Sigmoid colon (tissue), 7 donors: Measurements from ENCODE around the gene MSL2. TPM values are rescaled to one million over a fixed set of nuclear protein-coding genes. Genes with fewer than 3 reads are reported as not detected.
A peak's percentile ranks its signal among the peaks of the same experiment; 100 is the strongest.

ENCODE experiments used
- DNase-seq: peaks from one replicate; pipeline ENCODE4 v3.0.0-alpha.2; 2019
- H3K27ac ChIP-seq, 4 donors: fragments of 200-600 bp; sonication (generic); one replicate each; pipeline ENCODE4 v1.5.1; 2016 to 2019; ENCODE audit warnings: mild to moderate bottlenecking in 1 of 4
- H3K27me3 ChIP-seq, 3 donors: fragments of 200-600 bp; sonication (generic); one replicate each; pipeline ENCODE4 v1.5.1; 2019; ENCODE audit warnings: mild to moderate bottlenecking in 1 of 3
- H3K36me3 ChIP-seq, 4 donors: fragments of 200-600 bp; sonication (generic); one replicate each; pipeline ENCODE4 v1.5.1; 2016 to 2019
- H3K4me1 ChIP-seq, 4 donors: fragments of 200-600 bp; sonication (generic); one replicate each; pipeline ENCODE4 v1.5.1; 2017 to 2019
- H3K4me3 ChIP-seq, 4 donors: fragments of 200-600 bp; sonication (generic); one replicate each; pipeline ENCODE4 v1.5.1; 2017 to 2019; ENCODE audit warnings: mild to moderate bottlenecking in 2 of 4, moderate library complexity in 1 of 4
- H3K9me3 ChIP-seq, 4 donors: fragments of 200-600 bp in 3 of 4; sonication (generic) in 3 of 4; one replicate each; pipeline versions ENCODE4 v1.5.1 to v1.6.1; 2013 to 2019
- EP300 ChIP-seq, 4 donors: sonication (generic); formaldehyde crosslinking; IDR thresholded peaks; one replicate each; pipeline ENCODE4 v1.6.1; 2017; ENCODE audit warnings: antibody characterized with exemption in 4 of 4
- POLR2A ChIP-seq, 2 donors: fragments of 450-650 bp; IDR thresholded peaks; one replicate each; pipeline ENCODE4 v1.6.1; 2016; ENCODE audit warnings: antibody characterized with exemption in 2 of 2, mild to moderate bottlenecking in 2 of 2, moderate library complexity in 2 of 2
- POLR2AphosphoS5 ChIP-seq, 4 donors: sonication (generic); formaldehyde crosslinking; IDR thresholded peaks; one replicate each; pipeline ENCODE4 v1.6.1; 2017; ENCODE audit warnings: antibody characterized with exemption in 4 of 4
- WGBS, 2 donors: extraction: QIAGEN DNeasy Blood & Tissue Kit; methylation state at CpG; one replicate each; pipeline ENCODE4 v1.1.7; 2013; 5-methylcytosine and 5-hydroxymethylcytosine counted together
- intact Hi-C: fragments of 100-400 bp; cut with DNase I; formaldehyde crosslinking; loops from one replicate; pipeline ENCODE4 v1.15.1; 2023
- polyA plus RNA-seq, 3 donors: library from polyadenylated mRNA; stranded (reverse); fragments of 200-250 nt; gene quantifications; one replicate each; pipeline ENCODE4 v1.2.3, GENCODE V29; 2013
- total RNA-seq, 4 donors: library from RNA; depleted of rRNA; stranded (reverse); fragments of >200 nt; gene quantifications; one replicate each; pipeline ENCODE4 v1.1.0, GENCODE V29; 2016
- TF ChIP-seq, protein P1 (sequence below), 4 experiments: fragments of 450-650 bp in 3 of 4; fragments of 200-600 bp in 1 of 4; IDR thresholded peaks; one replicate each; pipeline ENCODE4 v1.5.1; 2016 to 2019; ENCODE audit warnings: antibody characterized with exemption in 4 of 4, mild to moderate bottlenecking in 3 of 4, moderate library complexity in 2 of 4
- donor health status: healthy with polysubstance abuse.
- donor health status: Bipolar disorder and iron deficiency.
- donor health status: healthy.

MSL2 gene
- total and polyA plus RNA-seq, 7 donors: 3.2 to 23.9 (median 18.7) TPM

DNA sequence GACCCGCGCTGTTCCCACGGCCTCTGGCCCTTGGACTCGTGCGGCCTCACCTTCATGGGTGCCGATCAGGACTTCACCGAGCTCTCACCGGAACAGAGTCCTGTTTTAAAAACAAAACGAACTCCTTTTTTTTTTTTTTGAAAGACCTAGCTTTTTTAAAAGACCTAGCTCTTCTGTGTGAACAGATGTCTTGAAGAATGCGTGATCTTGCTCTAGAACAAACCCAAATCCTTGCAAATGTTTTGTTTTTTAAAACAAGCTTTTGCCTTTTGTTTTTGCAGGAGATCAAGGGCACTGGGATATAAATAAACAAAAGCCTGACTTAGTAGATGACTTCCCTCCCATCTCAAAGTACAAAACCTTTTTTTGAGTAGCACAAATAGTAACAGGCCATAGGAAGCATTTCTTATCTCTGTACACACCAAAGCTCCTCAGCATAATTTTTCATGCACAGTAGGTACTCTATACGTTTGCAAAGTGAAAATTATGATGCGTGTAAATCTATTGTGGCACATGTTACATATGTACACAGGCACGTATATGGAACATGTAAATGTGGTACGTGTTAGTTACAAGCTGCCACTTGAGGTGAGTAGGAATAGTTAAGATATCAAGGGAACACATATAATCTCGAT is 1.1 kb upstream of the MSL2 start:
- WGBS, 2 donors: 5 to 16% methylated on average over 15 of the region's 15 CpGs
- intact Hi-C loops: loop anchor here (5.0 kb wide), 2 partner anchors 230 to 1400 kb away; partner anchors contain the start of genes EPHB1 and PPP2R3A
- peak overlapping the region; percentile 80 to 91 (median 83) for H3K4me3 ChIP-seq
- H3K36me3 ChIP-seq: no peaks in the 10 kb centered on the region
- no peaks in the 10 kb centered on the region for H3K27me3 ChIP-seq
- no peak for TF ChIP-seq POLR2A (IDR thresholded peaks at IDR 0.05)
- TF ChIP-seq, protein P1, sequence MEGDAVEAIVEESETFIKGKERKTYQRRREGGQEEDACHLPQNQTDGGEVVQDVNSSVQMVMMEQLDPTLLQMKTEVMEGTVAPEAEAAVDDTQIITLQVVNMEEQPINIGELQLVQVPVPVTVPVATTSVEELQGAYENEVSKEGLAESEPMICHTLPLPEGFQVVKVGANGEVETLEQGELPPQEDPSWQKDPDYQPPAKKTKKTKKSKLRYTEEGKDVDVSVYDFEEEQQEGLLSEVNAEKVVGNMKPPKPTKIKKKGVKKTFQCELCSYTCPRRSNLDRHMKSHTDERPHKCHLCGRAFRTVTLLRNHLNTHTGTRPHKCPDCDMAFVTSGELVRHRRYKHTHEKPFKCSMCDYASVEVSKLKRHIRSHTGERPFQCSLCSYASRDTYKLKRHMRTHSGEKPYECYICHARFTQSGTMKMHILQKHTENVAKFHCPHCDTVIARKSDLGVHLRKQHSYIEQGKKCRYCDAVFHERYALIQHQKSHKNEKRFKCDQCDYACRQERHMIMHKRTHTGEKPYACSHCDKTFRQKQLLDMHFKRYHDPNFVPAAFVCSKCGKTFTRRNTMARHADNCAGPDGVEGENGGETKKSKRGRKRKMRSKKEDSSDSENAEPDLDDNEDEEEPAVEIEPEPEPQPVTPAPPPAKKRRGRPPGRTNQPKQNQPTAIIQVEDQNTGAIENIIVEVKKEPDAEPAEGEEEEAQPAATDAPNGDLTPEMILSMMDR (IDR thresholded peaks at IDR 0.05): no peak
- no peak for TF ChIP-seq POLR2AphosphoS5 (IDR thresholded peaks at IDR 0.05)
- no peak for TF ChIP-seq EP300 (IDR thresholded peaks at IDR 0.05)
- DNase-seq: no peak
- no peaks in the 10 kb centered on the region for H3K9me3 ChIP-seq
- H3K4me1 ChIP-seq: peaks cover 0 to 25% (median 19%) of the 10 kb centered on the region in 4 donors
- peak overlapping the region; percentile 99 to 100 (median 100) for H3K27ac ChIP-seq

DNA sequence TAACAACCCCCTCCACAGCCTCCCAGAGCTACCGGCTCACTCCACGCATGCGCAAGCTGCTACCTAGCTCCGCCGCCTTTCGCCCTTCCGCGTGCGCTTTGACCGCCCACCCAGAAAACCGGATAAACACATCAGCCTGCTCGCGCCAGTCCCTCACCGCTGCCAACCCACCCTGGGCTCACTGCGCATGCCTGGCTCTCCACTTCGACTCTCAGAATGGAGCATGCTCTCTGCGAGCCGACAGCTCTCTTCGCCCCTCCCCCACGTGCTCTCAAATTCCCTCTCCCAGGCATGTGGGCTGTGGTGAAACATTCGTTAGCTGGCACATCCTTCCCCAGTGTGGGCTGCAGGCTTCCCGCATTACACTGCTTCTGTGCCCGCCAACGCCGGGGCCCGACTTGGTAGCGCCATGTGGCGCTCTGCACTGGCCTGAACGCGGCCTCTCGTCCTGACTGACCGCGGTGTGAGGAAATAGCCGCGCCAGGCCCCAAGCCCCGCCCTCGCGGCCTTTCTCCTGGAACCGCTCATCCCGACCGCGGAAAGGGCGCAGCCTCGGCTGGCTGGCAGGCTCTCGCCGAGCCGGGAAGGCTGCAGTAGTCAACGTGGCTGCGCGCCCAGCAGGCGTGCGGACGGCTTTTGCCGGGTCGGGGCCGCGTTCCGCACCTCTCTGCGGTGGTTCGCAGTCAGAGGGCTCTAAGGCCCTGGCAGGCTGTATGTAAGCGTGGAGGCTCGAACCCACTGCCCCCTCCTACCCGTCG is 445 bp upstream of the MSL2 start:
- peaks cover 0 to 32% (median 25%) of the 10 kb centered on the region in 4 donors for H3K4me1 ChIP-seq
- peak overlapping the region; percentile 80 to 91 (median 83) for H3K4me3 ChIP-seq
- peak overlapping the region; percentile 99 to 100 (median 100) for H3K27ac ChIP-seq
- no peaks in the 10 kb centered on the region for H3K36me3 ChIP-seq
- no peaks in the 10 kb centered on the region for H3K9me3 ChIP-seq
- TF ChIP-seq, protein P1 (IDR thresholded peaks at IDR 0.05): no peak
- TF ChIP-seq EP300 (IDR thresholded peaks at IDR 0.05) (peak in 1 of 4 donors; percentile 44), POLR2AphosphoS5 (IDR thresholded peaks at IDR 0.05) (peak; percentile 62 to 87 (median 81)), POLR2A (IDR thresholded peaks at IDR 0.05) (peak; percentile 13 to 14)
- intact Hi-C loops: loop anchor here (1.0 to 5.0 kb wide), 3 partner anchors 54 to 1399 kb away; partner anchors contain the start of genes EPHB1, PCCB and PPP2R3A
- no peaks in the 10 kb centered on the region for H3K27me3 ChIP-seq
- 0% methylated on average over 64 of the region's 64 CpGs for WGBS, 2 donors
- DNase-seq: peak; percentile 100

DNA sequence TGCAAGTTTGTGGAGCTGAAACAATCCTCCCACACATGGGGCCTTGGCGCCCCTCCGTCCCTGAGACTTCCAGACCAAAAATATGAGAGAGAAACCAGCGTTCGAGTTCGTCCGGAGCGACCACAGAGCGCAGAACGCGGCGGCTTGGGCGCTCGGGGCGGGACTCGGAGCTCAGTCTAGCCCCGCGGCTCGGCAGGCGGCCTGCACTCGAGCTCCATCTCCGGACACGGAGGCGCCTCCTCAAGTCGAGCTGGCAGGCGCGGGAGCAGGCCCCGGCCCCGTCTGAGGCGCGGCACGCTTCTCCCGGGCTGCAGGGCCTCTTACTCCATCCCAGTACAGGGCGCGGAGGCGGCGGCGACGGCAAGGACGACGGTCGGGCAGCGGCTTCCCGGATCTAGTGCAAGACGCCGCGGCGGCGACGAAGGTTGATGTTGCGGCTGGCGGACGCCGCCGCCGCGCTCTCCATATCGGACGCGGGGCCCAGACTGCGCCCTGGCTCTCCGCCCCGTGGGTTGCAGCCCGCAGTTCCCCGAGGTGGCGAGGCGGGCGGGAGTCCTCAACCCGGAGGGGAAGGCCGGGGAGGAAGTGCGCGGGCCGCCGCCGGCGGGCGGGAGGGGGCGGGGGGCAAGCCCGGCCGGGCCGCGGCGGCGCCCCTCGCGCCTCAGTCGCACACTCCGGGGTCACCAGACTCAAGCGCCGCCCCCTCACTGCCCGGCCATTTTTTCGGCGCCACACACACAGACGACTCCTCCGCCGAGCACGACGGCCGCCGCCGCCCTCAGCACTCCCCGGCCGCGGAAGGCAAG is 674 bp downstream of the MSL2 start:
- H3K9me3 ChIP-seq: no peaks in the 10 kb centered on the region
- 0% methylated on average over 103 of the region's 103 CpGs for WGBS, 2 donors

More for the DNA sequence above, 674 bp downstream of the MSL2 start:
- Histone ChIP-seq H3K4me3 (peak overlapping the region; percentile 80 to 91 (median 83)), H3K4me1 (peaks cover 0 to 43% (median 35%) of the 10 kb centered on the region in 4 donors), H3K27me3 (no peaks in the 10 kb centered on the region), H3K27ac (peak overlapping the region; percentile 99 to 100 (median 100)), H3K36me3 (no peaks in the 10 kb centered on the region)
- peak; percentile 90 for DNase-seq
- intact Hi-C loops: loop anchor here (1.0 to 5.0 kb wide), 4 partner anchors 55 to 1398 kb away; partner anchors contain the start of genes EPHB1, PCCB, PPP2R3A and STAG1
- peak in 3 of 4 donors; percentile 52 to 66 (median 55) for TF ChIP-seq POLR2AphosphoS5 (IDR thresholded peaks at IDR 0.05)
- TF ChIP-seq POLR2A (IDR thresholded peaks at IDR 0.05): no peak
- TF ChIP-seq, protein P1 (IDR thresholded peaks at IDR 0.05): no peak
- TF ChIP-seq EP300 (IDR thresholded peaks at IDR 0.05): no peak
